Dermis microvascular lymphatic vessel endothelial cell (primary cell): ENCODE measurements around the gene SLC1A2. TPM values are rescaled to one million over a fixed set of nuclear protein-coding genes. Genes with fewer than 3 reads are reported as not detected.

Source experiments
- DNase-seq, 2 donors: peaks; one replicate each; pipeline versions ENCODE4 v3.0.0 to v3.0.0-alpha.2; 2010; ENCODE audit warnings: low read depth in 2 of 2
- total RNA-seq: library from RNA; depleted of rRNA; stranded (reverse); fragments of >200 nt; gene quantifications from 2 replicates; pipeline ENCODE4 v1.2.1, GENCODE V29; 2014

SLC1A2 gene
- total RNA-seq, 1 donor from 2014 or later, result not detected

- no peak for DNase-seq
These were observed 142.8 kb downstream of the SLC1A2 start for GRCh38 chr11:35276396-35277145.

GRCh38 chr11:35275786-35276170, 143.6 kb downstream of the SLC1A2 start:
- DNase-seq, result no peak

GRCh38 chr11:35274909-35275785, 144.2 kb downstream of the SLC1A2 start:
- no peak for DNase-seq

GRCh38 chr11:35272391-35272902, 146.9 kb downstream of the SLC1A2 start:
- no peak for DNase-seq

GRCh38 chr11:35271031-35271430, 148.3 kb downstream of the SLC1A2 start:
- DNase-seq, result no peak

- no peak for DNase-seq
These were observed 149.0 kb downstream of the SLC1A2 start for GRCh38 chr11:35270342-35270741.

- DNase-seq, result no peak
These were observed 151.9 kb downstream of the SLC1A2 start for GRCh38 chr11:35267504-35267903.

- no peak for DNase-seq
These were observed 153.5 kb downstream of the SLC1A2 start for GRCh38 chr11:35265755-35266454.

- DNase-seq, result no peak
These were observed 156.6 kb downstream of the SLC1A2 start for GRCh38 chr11:35262735-35263134.

GRCh38 chr11:35262056-35262455, 157.3 kb downstream of the SLC1A2 start:
- DNase-seq, result no peak

- DNase-seq, result no peak
These were observed 158.2 kb downstream of the SLC1A2 start for GRCh38 chr11:35261197-35261596.

GRCh38 chr11:35260342-35260985, 158.9 kb downstream of the SLC1A2 start:
- DNase-seq, result peak in 1 of 2 donors; percentile 3

- no peak for DNase-seq
These were observed 159.8 kb downstream of the SLC1A2 start for GRCh38 chr11:35259529-35259928.

- no peak for DNase-seq
These were observed 162.1 kb downstream of the SLC1A2 start for GRCh38 chr11:35257281-35257680.

- no peak for DNase-seq
These were observed 163.1 kb downstream of the SLC1A2 start for GRCh38 chr11:35256296-35256695.

GRCh38 chr11:35255514-35255913, 163.8 kb downstream of the SLC1A2 start:
- DNase-seq, result no peak

- no peak for DNase-seq
These were observed 166.1 kb downstream of the SLC1A2 start for GRCh38 chr11:35253237-35253636.

- DNase-seq, result no peak
These were observed 168.7 kb downstream of the SLC1A2 start for GRCh38 chr11:35250621-35251020.

- DNase-seq, result no peak
These were observed 169.2 kb downstream of the SLC1A2 start for GRCh38 chr11:35250192-35250591.

GRCh38 chr11:35248558-35249323, 170.6 kb downstream of the SLC1A2 start:
- peak in 1 of 2 donors; percentile 11 for DNase-seq

GRCh38 chr11:35247863-35248262, 171.5 kb downstream of the SLC1A2 start:
- no peak for DNase-seq
